ENCODE results near the gene TMOD1. TPM values are rescaled to one million over a fixed set of nuclear protein-coding genes. Genes with fewer than 3 reads are reported as not detected.

TMOD1 gene
- total and polyA plus RNA-seq, 4 donors: 2.4 to 7.9 (median 5.2) TPM

GRCh38 chr9:97601228-97601898, 99.9 kb downstream of the TMOD1 start:
- peaks cover 0 to 4% (median 0%) of the 10 kb centered on the region in 5 donors for H3K4me1 ChIP-seq (ENCODE audit: control insufficient read depth in 5 of 5, insufficient read depth in 5 of 5, low read length in 5 of 5)
- no peak overlapping the region for H3K4me3 ChIP-seq
- peaks cover 13 to 35% (median 23%) of the 10 kb centered on the region in 4 donors for H3K36me3 ChIP-seq (ENCODE audit: control insufficient read depth in 4 of 4, insufficient read depth in 4 of 4, low read length in 4 of 4)
- DNase-seq (no peak), ATAC-seq (ENCODE audit: insufficient read depth, low FRiP score) (no peak)
- peak overlapping the region in 1 of 2 donors; percentile 69 for H3K27ac ChIP-seq (ENCODE audit: low read depth in 1 of 2, low read length in 1 of 2)
- TF ChIP-seq, protein P1, sequence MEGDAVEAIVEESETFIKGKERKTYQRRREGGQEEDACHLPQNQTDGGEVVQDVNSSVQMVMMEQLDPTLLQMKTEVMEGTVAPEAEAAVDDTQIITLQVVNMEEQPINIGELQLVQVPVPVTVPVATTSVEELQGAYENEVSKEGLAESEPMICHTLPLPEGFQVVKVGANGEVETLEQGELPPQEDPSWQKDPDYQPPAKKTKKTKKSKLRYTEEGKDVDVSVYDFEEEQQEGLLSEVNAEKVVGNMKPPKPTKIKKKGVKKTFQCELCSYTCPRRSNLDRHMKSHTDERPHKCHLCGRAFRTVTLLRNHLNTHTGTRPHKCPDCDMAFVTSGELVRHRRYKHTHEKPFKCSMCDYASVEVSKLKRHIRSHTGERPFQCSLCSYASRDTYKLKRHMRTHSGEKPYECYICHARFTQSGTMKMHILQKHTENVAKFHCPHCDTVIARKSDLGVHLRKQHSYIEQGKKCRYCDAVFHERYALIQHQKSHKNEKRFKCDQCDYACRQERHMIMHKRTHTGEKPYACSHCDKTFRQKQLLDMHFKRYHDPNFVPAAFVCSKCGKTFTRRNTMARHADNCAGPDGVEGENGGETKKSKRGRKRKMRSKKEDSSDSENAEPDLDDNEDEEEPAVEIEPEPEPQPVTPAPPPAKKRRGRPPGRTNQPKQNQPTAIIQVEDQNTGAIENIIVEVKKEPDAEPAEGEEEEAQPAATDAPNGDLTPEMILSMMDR (IDR thresholded peaks at IDR 0.05; ENCODE audit: control extremely low read depth, extremely low read depth): no peak
- no peak overlapping the region for H3K9ac ChIP-seq (ENCODE audit: insufficient read depth in 1 of 2, low read length in 2 of 2)
- no peaks in the 10 kb centered on the region for H3K9me3 ChIP-seq (ENCODE audit: control insufficient read depth in 4 of 4, insufficient read depth in 3 of 4, low read length in 3 of 4)
- H3K27me3 ChIP-seq (ENCODE audit: control insufficient read depth in 3 of 3, insufficient read depth in 3 of 3, low read length in 2 of 3): no peaks in the 10 kb centered on the region
- whole genome bisulfite sequencing, 2 donors: 94 to 98% methylated on average over 7 of the region's 7 CpGs

- no peak for ATAC-seq (ENCODE audit: insufficient read depth, low FRiP score)
- peaks cover 0 to 4% (median 0%) of the 10 kb centered on the region in 5 donors for H3K4me1 ChIP-seq (ENCODE audit: control insufficient read depth in 5 of 5, insufficient read depth in 5 of 5, low read length in 5 of 5)
- no peak for DNase-seq
- TF ChIP-seq, protein P1 (IDR thresholded peaks at IDR 0.05; ENCODE audit: control extremely low read depth, extremely low read depth): no peak
- no peak overlapping the region for H3K4me3 ChIP-seq
- no peak overlapping the region for H3K27ac ChIP-seq (ENCODE audit: low read depth in 1 of 2, low read length in 1 of 2)
- no peak overlapping the region for H3K9ac ChIP-seq (ENCODE audit: insufficient read depth in 1 of 2, low read length in 2 of 2)
- H3K27me3 ChIP-seq (ENCODE audit: control insufficient read depth in 3 of 3, insufficient read depth in 3 of 3, low read length in 2 of 3): no peaks in the 10 kb centered on the region
- no peaks in the 10 kb centered on the region for H3K9me3 ChIP-seq (ENCODE audit: control insufficient read depth in 4 of 4, insufficient read depth in 3 of 4, low read length in 3 of 4)
- 83 to 93% methylated on average over 10 of the region's 10 CpGs for WGBS, 2 donors
- H3K36me3 ChIP-seq (ENCODE audit: control insufficient read depth in 4 of 4, insufficient read depth in 4 of 4, low read length in 4 of 4): peaks cover 16 to 37% (median 26%) of the 10 kb centered on the region in 4 donors
These were observed 101.0 kb downstream of the TMOD1 start for GRCh38 chr9:97602430-97602829.

GRCh38 chr9:97604901-97605645, 103.6 kb downstream of the TMOD1 start:
- TF ChIP-seq, protein P1 (IDR thresholded peaks at IDR 0.05; ENCODE audit: control extremely low read depth, extremely low read depth): no peak
- Histone ChIP-seq H3K27ac (ENCODE audit: low read depth in 1 of 2, low read length in 1 of 2) (no peak overlapping the region), H3K4me1 (ENCODE audit: control insufficient read depth in 5 of 5, insufficient read depth in 5 of 5, low read length in 5 of 5) (no peaks in the 10 kb centered on the region), H3K9me3 (ENCODE audit: control insufficient read depth in 4 of 4, insufficient read depth in 3 of 4, low read length in 3 of 4) (no peaks in the 10 kb centered on the region), H3K36me3 (ENCODE audit: control insufficient read depth in 4 of 4, insufficient read depth in 4 of 4, low read length in 4 of 4) (peaks cover 18 to 39% (median 32%) of the 10 kb centered on the region in 4 donors), H3K4me3 (no peak overlapping the region), H3K27me3 (ENCODE audit: control insufficient read depth in 3 of 3, insufficient read depth in 3 of 3, low read length in 2 of 3) (no peaks in the 10 kb centered on the region), H3K9ac (ENCODE audit: insufficient read depth in 1 of 2, low read length in 2 of 2) (no peak overlapping the region)
- no peak for ATAC-seq (ENCODE audit: insufficient read depth, low FRiP score)
- no peak for DNase-seq
- 95 to 96% methylated on average over 17 of the region's 17 CpGs for WGBS, 2 donors

All from lung (tissue), 12 donors.